Measurements from ENCODE around the gene ALK.

Gene ALK

GRCh38 chr2:29687121-29687520, 234.3 kb downstream of the ALK start:
- no peak overlapping the region for H3K4me3 ChIP-seq (ENCODE audit: low read length)
- no peaks in the 10 kb centered on the region for H3K4me1 ChIP-seq (ENCODE audit: control insufficient read depth, insufficient read depth, low read length)
- no peaks in the 10 kb centered on the region for H3K27me3 ChIP-seq (ENCODE audit: control insufficient read depth, insufficient read depth, low read length)
- H3K9ac ChIP-seq (ENCODE audit: low read length) = no peak overlapping the region
- no peak overlapping the region for H3K27ac ChIP-seq (ENCODE audit: low read depth, low read length)
- no peaks in the 10 kb centered on the region for H3K36me3 ChIP-seq (ENCODE audit: control insufficient read depth, insufficient read depth, low read length)

- H3K9ac ChIP-seq (ENCODE audit: low read length) = no peak overlapping the region
- no peak overlapping the region for H3K4me3 ChIP-seq (ENCODE audit: low read length)
Measured at GRCh38 chr2:29676886-29677453, 244.4 kb downstream of the ALK start.

GRCh38 chr2:29664578-29664977, 256.8 kb downstream of the ALK start:
- Histone ChIP-seq H3K4me3 (ENCODE audit: low read length) (no peak overlapping the region), H3K27me3 (ENCODE audit: control insufficient read depth, insufficient read depth, low read length) (no peaks in the 10 kb centered on the region), H3K9ac (ENCODE audit: low read length) (no peak overlapping the region), H3K36me3 (ENCODE audit: control insufficient read depth, insufficient read depth, low read length) (no peaks in the 10 kb centered on the region), H3K4me1 (ENCODE audit: control insufficient read depth, insufficient read depth, low read length) (no peaks in the 10 kb centered on the region), H3K27ac (ENCODE audit: low read depth, low read length) (no peak overlapping the region)

More at GRCh38 chr2:29676886-29677453, 244.4 kb downstream of the ALK start:
- H3K27me3 ChIP-seq (ENCODE audit: control insufficient read depth, insufficient read depth, low read length) = no peaks in the 10 kb centered on the region
- no peaks in the 10 kb centered on the region for H3K36me3 ChIP-seq (ENCODE audit: control insufficient read depth, insufficient read depth, low read length)
- H3K4me1 ChIP-seq (ENCODE audit: control insufficient read depth, insufficient read depth, low read length) = no peaks in the 10 kb centered on the region
- no peak overlapping the region for H3K27ac ChIP-seq (ENCODE audit: low read depth, low read length)

GRCh38 chr2:29663268-29663667, 258.1 kb downstream of the ALK start:
- no peaks in the 10 kb centered on the region for H3K36me3 ChIP-seq (ENCODE audit: control insufficient read depth, insufficient read depth, low read length)
- H3K4me3 ChIP-seq (ENCODE audit: low read length) = no peak overlapping the region
- no peak overlapping the region for H3K27ac ChIP-seq (ENCODE audit: low read depth, low read length)
- H3K27me3 ChIP-seq (ENCODE audit: control insufficient read depth, insufficient read depth, low read length) = no peaks in the 10 kb centered on the region
- no peak overlapping the region for H3K9ac ChIP-seq (ENCODE audit: low read length)
- no peaks in the 10 kb centered on the region for H3K4me1 ChIP-seq (ENCODE audit: control insufficient read depth, insufficient read depth, low read length)

GRCh38 chr2:29662861-29663260, 258.5 kb downstream of the ALK start:
- no peaks in the 10 kb centered on the region for H3K27me3 ChIP-seq (ENCODE audit: control insufficient read depth, insufficient read depth, low read length)

GRCh38 chr2:29660201-29660600, 261.2 kb downstream of the ALK start:
- Histone ChIP-seq H3K4me3 (ENCODE audit: low read length) (no peak overlapping the region), H3K36me3 (ENCODE audit: control insufficient read depth, insufficient read depth, low read length) (no peaks in the 10 kb centered on the region), H3K27ac (ENCODE audit: low read depth, low read length) (no peak overlapping the region), H3K9ac (ENCODE audit: low read length) (no peak overlapping the region), H3K4me1 (ENCODE audit: control insufficient read depth, insufficient read depth, low read length) (peaks cover 13% of the 10 kb centered on the region), H3K27me3 (ENCODE audit: control insufficient read depth, insufficient read depth, low read length) (no peaks in the 10 kb centered on the region)

More at GRCh38 chr2:29662861-29663260, 258.5 kb downstream of the ALK start:
- no peak overlapping the region for H3K27ac ChIP-seq (ENCODE audit: low read depth, low read length)
- H3K4me1 ChIP-seq (ENCODE audit: control insufficient read depth, insufficient read depth, low read length) = no peaks in the 10 kb centered on the region
- no peak overlapping the region for H3K4me3 ChIP-seq (ENCODE audit: low read length)
- no peak overlapping the region for H3K9ac ChIP-seq (ENCODE audit: low read length)
- H3K36me3 ChIP-seq (ENCODE audit: control insufficient read depth, insufficient read depth, low read length) = no peaks in the 10 kb centered on the region

- Histone ChIP-seq H3K27ac (ENCODE audit: low read depth, low read length) (no peak overlapping the region), H3K4me3 (ENCODE audit: low read length) (no peak overlapping the region), H3K4me1 (ENCODE audit: control insufficient read depth, insufficient read depth, low read length) (peaks cover 13% of the 10 kb centered on the region), H3K9ac (ENCODE audit: low read length) (no peak overlapping the region), H3K36me3 (ENCODE audit: control insufficient read depth, insufficient read depth, low read length) (no peaks in the 10 kb centered on the region), H3K27me3 (ENCODE audit: control insufficient read depth, insufficient read depth, low read length) (no peaks in the 10 kb centered on the region)
Measured at GRCh38 chr2:29659178-29659577, 262.2 kb downstream of the ALK start.

GRCh38 chr2:29657674-29658073, 263.7 kb downstream of the ALK start:
- Histone ChIP-seq H3K4me3 (ENCODE audit: low read length) (no peak overlapping the region), H3K27ac (ENCODE audit: low read depth, low read length) (no peak overlapping the region), H3K4me1 (ENCODE audit: control insufficient read depth, insufficient read depth, low read length) (peaks cover 13% of the 10 kb centered on the region), H3K9ac (ENCODE audit: low read length) (no peak overlapping the region), H3K27me3 (ENCODE audit: control insufficient read depth, insufficient read depth, low read length) (no peaks in the 10 kb centered on the region), H3K36me3 (ENCODE audit: control insufficient read depth, insufficient read depth, low read length) (no peaks in the 10 kb centered on the region)

GRCh38 chr2:29655391-29656086, 265.8 kb downstream of the ALK start:
- no peaks in the 10 kb centered on the region for H3K36me3 ChIP-seq (ENCODE audit: control insufficient read depth, insufficient read depth, low read length)
- peak overlapping the region; percentile 42 for H3K27ac ChIP-seq (ENCODE audit: low read depth, low read length)
- H3K4me3 ChIP-seq (ENCODE audit: low read length) = no peak overlapping the region
- H3K9ac ChIP-seq (ENCODE audit: low read length) = no peak overlapping the region
- no peaks in the 10 kb centered on the region for H3K27me3 ChIP-seq (ENCODE audit: control insufficient read depth, insufficient read depth, low read length)
- peaks cover 13% of the 10 kb centered on the region for H3K4me1 ChIP-seq (ENCODE audit: control insufficient read depth, insufficient read depth, low read length)

GRCh38 chr2:29650631-29651097, 270.7 kb downstream of the ALK start:
- Histone ChIP-seq H3K4me3 (ENCODE audit: low read length) (no peak overlapping the region), H3K27me3 (ENCODE audit: control insufficient read depth, insufficient read depth, low read length) (no peaks in the 10 kb centered on the region), H3K27ac (ENCODE audit: low read depth, low read length) (no peak overlapping the region), H3K4me1 (ENCODE audit: control insufficient read depth, insufficient read depth, low read length) (peaks cover under 1% of the 10 kb centered on the region), H3K9ac (ENCODE audit: low read length) (no peak overlapping the region), H3K36me3 (ENCODE audit: control insufficient read depth, insufficient read depth, low read length) (no peaks in the 10 kb centered on the region)

GRCh38 chr2:29644949-29645348, 276.4 kb downstream of the ALK start:
- Histone ChIP-seq H3K9ac (ENCODE audit: low read length) (no peak overlapping the region), H3K36me3 (ENCODE audit: control insufficient read depth, insufficient read depth, low read length) (no peaks in the 10 kb centered on the region), H3K27me3 (ENCODE audit: control insufficient read depth, insufficient read depth, low read length) (no peaks in the 10 kb centered on the region), H3K4me1 (ENCODE audit: control insufficient read depth, insufficient read depth, low read length) (no peaks in the 10 kb centered on the region), H3K27ac (ENCODE audit: low read depth, low read length) (no peak overlapping the region), H3K4me3 (ENCODE audit: low read length) (no peak overlapping the region)

- H3K36me3 ChIP-seq (ENCODE audit: control insufficient read depth, insufficient read depth, low read length) = no peaks in the 10 kb centered on the region
- no peaks in the 10 kb centered on the region for H3K27me3 ChIP-seq (ENCODE audit: control insufficient read depth, insufficient read depth, low read length)
- no peak overlapping the region for H3K9ac ChIP-seq (ENCODE audit: low read length)
- H3K27ac ChIP-seq (ENCODE audit: low read depth, low read length) = no peak overlapping the region
- H3K4me1 ChIP-seq (ENCODE audit: control insufficient read depth, insufficient read depth, low read length) = no peaks in the 10 kb centered on the region
- H3K4me3 ChIP-seq (ENCODE audit: low read length) = no peak overlapping the region
Measured at GRCh38 chr2:29643196-29643595, 278.2 kb downstream of the ALK start.

- H3K27me3 ChIP-seq (ENCODE audit: control insufficient read depth, insufficient read depth, low read length) = no peaks in the 10 kb centered on the region
- no peak overlapping the region for H3K27ac ChIP-seq (ENCODE audit: low read depth, low read length)
- H3K9ac ChIP-seq (ENCODE audit: low read length) = no peak overlapping the region
- H3K4me1 ChIP-seq (ENCODE audit: control insufficient read depth, insufficient read depth, low read length) = no peaks in the 10 kb centered on the region
- H3K4me3 ChIP-seq (ENCODE audit: low read length) = no peak overlapping the region
- no peaks in the 10 kb centered on the region for H3K36me3 ChIP-seq (ENCODE audit: control insufficient read depth, insufficient read depth, low read length)
Measured at GRCh38 chr2:29640360-29640759, 281.0 kb downstream of the ALK start.
